Measurements from ENCODE around the gene HMOX1. TPM values are rescaled to one million over a fixed set of nuclear protein-coding genes. Genes with fewer than 3 reads are reported as not detected.

HMOX1 gene
- total RNA-seq, 1 donor from 2014 or later = 44.3 TPM

- Mint-ChIP-seq H3K4me1 (ENCODE audit: unreplicated experiment) (no peaks in the 10 kb centered on the region), H3K27me3 (ENCODE audit: unreplicated experiment) (no peaks in the 10 kb centered on the region), H3K36me3 (ENCODE audit: unreplicated experiment) (peaks cover 8% of the 10 kb centered on the region), H3K9me3 (ENCODE audit: unreplicated experiment) (no peaks in the 10 kb centered on the region), H3K27ac (ENCODE audit: unreplicated experiment) (no peak overlapping the region), H3K4me3 (ENCODE audit: unreplicated experiment) (no peak overlapping the region)
- DNase-seq (ENCODE audit: extremely low spot score, unreplicated experiment) = no peak
- no peak for TF ChIP-seq CTCF (IDR thresholded peaks at IDR 0.05)
These were observed 37.0 kb upstream of the HMOX1 start for GRCh38 chr22:35343664-35344550.

- Mint-ChIP-seq H3K27me3 (ENCODE audit: unreplicated experiment) (no peaks in the 10 kb centered on the region), H3K27ac (ENCODE audit: unreplicated experiment) (no peak overlapping the region), H3K36me3 (ENCODE audit: unreplicated experiment) (peaks cover 6% of the 10 kb centered on the region), H3K9me3 (ENCODE audit: unreplicated experiment) (no peaks in the 10 kb centered on the region), H3K4me3 (ENCODE audit: unreplicated experiment) (no peak overlapping the region), H3K4me1 (ENCODE audit: unreplicated experiment) (peaks cover 9% of the 10 kb centered on the region)
- TF ChIP-seq CTCF (IDR thresholded peaks at IDR 0.05) = no peak
- DNase-seq (ENCODE audit: extremely low spot score, unreplicated experiment) = no peak
These were observed 35.8 kb upstream of the HMOX1 start for GRCh38 chr22:35344956-35345690.

- Mint-ChIP-seq H3K27ac (ENCODE audit: unreplicated experiment) (no peak overlapping the region), H3K9me3 (ENCODE audit: unreplicated experiment) (no peaks in the 10 kb centered on the region), H3K36me3 (ENCODE audit: unreplicated experiment) (peaks cover 3% of the 10 kb centered on the region), H3K4me1 (ENCODE audit: unreplicated experiment) (peaks cover 16% of the 10 kb centered on the region), H3K4me3 (ENCODE audit: unreplicated experiment) (no peak overlapping the region), H3K27me3 (ENCODE audit: unreplicated experiment) (no peaks in the 10 kb centered on the region)
- TF ChIP-seq CTCF (IDR thresholded peaks at IDR 0.05) = no peak
- DNase-seq (ENCODE audit: extremely low spot score, unreplicated experiment) = no peak
These were observed 34.9 kb upstream of the HMOX1 start for GRCh38 chr22:35345808-35346505.

GRCh38 chr22:35346596-35347220, 34.2 kb upstream of the HMOX1 start:
- DNase-seq (ENCODE audit: extremely low spot score, unreplicated experiment) = no peak
- Mint-ChIP-seq H3K27ac (ENCODE audit: unreplicated experiment) (no peak overlapping the region), H3K9me3 (ENCODE audit: unreplicated experiment) (no peaks in the 10 kb centered on the region), H3K27me3 (ENCODE audit: unreplicated experiment) (no peaks in the 10 kb centered on the region), H3K4me1 (ENCODE audit: unreplicated experiment) (peaks cover 24% of the 10 kb centered on the region), H3K4me3 (ENCODE audit: unreplicated experiment) (no peak overlapping the region), H3K36me3 (ENCODE audit: unreplicated experiment) (peaks cover 2% of the 10 kb centered on the region)
- TF ChIP-seq CTCF (IDR thresholded peaks at IDR 0.05) = no peak

Measured in osteocyte (in vitro differentiated cells).